ENCODE results near the gene CCNT2. TPM values are rescaled to one million over a fixed set of nuclear protein-coding genes. Genes with fewer than 3 reads are reported as not detected.
"Not testable (repeated sequence)": the region's sequence is repeated elsewhere in the genome, so short reads cannot be mapped to it uniquely, and the experiment has no call there.

The CCNT2 gene
- total RNA-seq, result 10 to 100 TPM; 48.3 to 50.3 TPM

DNA sequence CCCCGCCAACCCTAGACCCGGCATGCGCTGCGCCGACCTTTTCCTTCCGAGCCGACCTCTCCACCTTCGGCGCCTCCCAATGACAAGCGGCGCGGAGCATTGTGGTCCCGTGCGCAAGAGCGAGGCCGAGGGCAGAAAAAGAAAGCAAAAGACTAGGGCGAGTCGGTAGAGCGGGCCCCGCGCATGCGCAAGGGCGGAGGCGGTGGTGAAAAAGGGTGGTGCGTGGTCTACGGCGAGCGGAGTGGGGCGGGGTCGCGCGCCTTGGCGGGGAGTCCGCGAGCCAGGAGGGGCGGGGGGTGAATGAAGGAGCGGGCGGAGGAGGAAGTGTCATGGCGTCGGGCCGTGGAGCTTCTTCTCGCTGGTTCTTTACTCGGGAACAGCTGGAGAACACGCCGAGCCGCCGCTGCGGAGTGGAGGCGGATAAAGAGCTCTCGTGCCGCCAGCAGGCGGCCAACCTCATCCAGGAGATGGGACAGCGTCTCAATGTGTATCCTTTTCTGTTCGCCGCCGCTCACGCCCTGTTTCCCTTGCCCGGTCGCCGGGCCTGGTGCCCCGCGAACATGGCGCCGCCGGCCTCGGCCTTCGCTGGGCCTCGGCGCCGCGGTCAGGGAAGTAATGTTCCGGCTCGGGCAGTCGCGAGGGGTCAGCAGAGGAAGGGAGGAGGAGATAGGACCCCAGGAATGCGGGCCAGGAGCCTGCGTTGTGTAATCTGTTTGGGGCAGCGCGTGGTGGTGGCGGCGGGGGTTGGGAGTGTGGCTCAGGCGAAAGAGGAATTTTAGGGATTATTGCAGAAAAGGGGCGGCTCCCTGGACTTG, at the start of gene CCNT2:
TSS of gene CCNT2 (plus strand) at position 297 of the 815 bp plus-strand sequence. CDS start at position 330, 33 bp downstream.
- DNase-seq (peak; percentile 100), ATAC-seq (ENCODE audit: low read depth) (peak; percentile 88)
- Mint-ChIP-seq H3K4me1 (peaks cover 15% of the 10 kb centered on the region), H3K4me3 (peak within 1 kb of the TSS; percentile 97), H3K27me3 (no peaks in the 10 kb centered on the region), H3K27ac (peak within 1 kb of the TSS; percentile 96), H3K36me3 (peaks cover 12% of the 10 kb centered on the region), H3K9me3 (peaks cover 3% of the 10 kb centered on the region)
- POLR2A ChIA-PET, result interaction anchor here (0.8 to 2.0 kb wide), 7 partner anchors 8 to 823 kb away, joined by 3 to 10 read pairs (median 3); partner anchors contain the start of genes R3HDM1, UBXN4 and ZRANB3

DNA sequence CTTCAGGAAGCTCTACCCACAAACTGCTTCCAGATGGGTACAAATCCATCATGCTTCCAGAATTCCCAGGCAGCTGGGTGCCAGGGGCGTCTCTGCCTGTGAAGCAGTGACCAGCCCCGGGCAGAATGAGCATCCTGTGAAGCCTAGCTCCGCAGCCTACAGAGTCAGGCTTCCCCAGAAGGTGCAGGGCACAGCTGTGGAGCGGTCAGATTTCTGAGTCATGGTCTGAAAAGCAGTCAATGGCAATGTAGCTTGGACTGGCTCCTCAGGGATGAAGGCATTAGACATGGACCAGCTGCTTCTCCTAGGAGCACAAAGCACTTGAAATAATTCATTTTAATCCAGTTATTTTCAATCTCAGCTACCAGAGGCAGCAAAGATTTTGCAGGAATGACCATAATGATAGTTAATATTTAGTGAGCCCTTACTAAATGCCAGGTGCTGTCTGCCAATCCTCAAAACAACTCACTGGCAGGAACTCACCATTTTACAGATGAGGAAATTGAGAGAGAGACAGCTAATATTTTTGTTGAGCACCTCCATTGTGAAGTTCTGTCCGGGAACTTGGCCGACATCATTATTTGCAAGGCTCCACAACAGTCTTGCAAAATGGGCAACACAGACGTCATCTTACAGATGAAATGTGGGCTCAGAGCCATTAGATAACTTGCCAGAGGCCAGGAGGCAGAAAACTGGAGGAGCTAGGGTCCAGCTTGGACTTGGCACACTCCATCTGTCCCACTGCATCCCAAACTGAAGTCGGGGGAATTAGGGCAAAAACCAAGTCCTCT, 48.5 kb upstream of the CCNT2 start:
- H3K4me3 Mint-ChIP-seq, result no peak overlapping the region
- no peak for DNase-seq
- no peaks in the 10 kb centered on the region for H3K9me3 Mint-ChIP-seq
- H3K27me3 Mint-ChIP-seq, result peaks cover 3% of the 10 kb centered on the region
- no peaks in the 10 kb centered on the region for H3K4me1 Mint-ChIP-seq
- no peaks in the 10 kb centered on the region for H3K36me3 Mint-ChIP-seq
- POLR2A ChIA-PET, result no interaction called here
- no peak for ATAC-seq (ENCODE audit: low read depth)
- no peak overlapping the region for H3K27ac Mint-ChIP-seq

DNA sequence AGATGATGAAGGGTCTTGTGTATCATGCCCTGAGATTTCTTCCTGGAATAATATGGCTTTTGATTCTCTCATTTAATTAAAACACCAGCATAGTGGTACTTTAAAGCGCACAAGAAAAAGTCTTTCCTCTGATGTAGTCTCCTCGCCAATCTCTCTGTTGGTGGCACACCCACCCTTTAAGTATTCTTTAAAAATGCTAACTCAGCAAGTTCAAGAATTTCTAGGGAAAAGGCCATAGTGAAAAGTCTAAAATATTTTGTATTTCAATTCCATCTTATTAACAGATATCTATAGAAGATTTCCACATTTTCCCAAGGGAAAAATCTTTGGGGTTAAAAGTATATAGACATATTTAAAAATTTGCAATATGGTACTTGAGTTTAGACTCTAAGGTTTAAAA, 45.5 kb upstream of the CCNT2 start:
- H3K4me1 Mint-ChIP-seq, result no peaks in the 10 kb centered on the region
- no peaks in the 10 kb centered on the region for H3K36me3 Mint-ChIP-seq
- H3K4me3 Mint-ChIP-seq, result no peak overlapping the region
- H3K27ac Mint-ChIP-seq, result no peak overlapping the region
- ATAC-seq (ENCODE audit: low read depth) (no peak), DNase-seq (no peak)
- peaks cover 3% of the 10 kb centered on the region for H3K27me3 Mint-ChIP-seq
- no peaks in the 10 kb centered on the region for H3K9me3 Mint-ChIP-seq
- POLR2A ChIA-PET, result no interaction called here

DNA sequence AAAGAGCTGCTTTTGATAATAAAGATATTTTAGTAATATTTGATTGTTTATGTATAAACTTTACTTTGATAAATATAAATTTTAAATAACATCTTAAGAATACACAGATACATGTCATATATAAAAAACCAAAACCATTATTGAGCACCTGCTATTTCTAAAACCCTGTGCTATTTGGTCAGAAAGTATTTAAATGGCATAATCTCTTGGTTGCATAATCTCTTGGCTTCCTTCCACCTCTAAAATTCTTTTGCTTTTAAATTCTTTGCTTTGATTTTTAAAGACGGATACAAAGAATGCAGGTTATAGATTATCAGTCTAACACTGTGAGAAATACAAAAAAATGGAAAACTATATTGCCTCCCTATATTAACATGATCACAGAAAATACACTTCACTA, 43.3 kb upstream of the CCNT2 start:
- Mint-ChIP-seq H3K27ac (no peak overlapping the region), H3K36me3 (no peaks in the 10 kb centered on the region), H3K9me3 (peaks cover 1% of the 10 kb centered on the region), H3K27me3 (peaks cover 3% of the 10 kb centered on the region), H3K4me3 (no peak overlapping the region), H3K4me1 (no peaks in the 10 kb centered on the region)
- POLR2A ChIA-PET, result no interaction called here
- ATAC-seq (ENCODE audit: low read depth) (no peak), DNase-seq (no peak)

DNA sequence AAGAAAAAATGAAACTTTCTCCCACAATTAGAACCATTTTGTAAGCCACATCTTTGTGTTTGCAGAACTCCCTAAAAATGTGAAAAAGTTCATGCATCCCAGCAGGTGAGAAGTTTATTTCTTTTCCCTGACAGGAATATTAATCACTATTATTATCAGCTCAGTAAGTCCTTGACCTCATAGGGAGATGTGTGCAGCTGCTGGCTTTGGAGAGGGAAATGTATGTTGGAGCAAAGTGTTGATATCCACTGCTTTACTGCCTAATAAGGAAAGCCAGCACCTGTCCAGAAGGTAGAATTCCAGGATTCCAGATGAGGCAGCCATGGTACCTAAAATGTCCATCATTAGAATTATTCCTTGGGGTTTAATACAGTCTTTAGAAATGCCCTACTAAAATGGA, 35.8 kb upstream of the CCNT2 start:
- Mint-ChIP-seq H3K27ac (no peak overlapping the region), H3K4me1 (no peaks in the 10 kb centered on the region), H3K4me3 (no peak overlapping the region), H3K9me3 (peaks cover 1% of the 10 kb centered on the region), H3K36me3 (no peaks in the 10 kb centered on the region), H3K27me3 (peaks cover 2% of the 10 kb centered on the region)
- ATAC-seq (ENCODE audit: low read depth), result no peak
- POLR2A ChIA-PET, result no interaction called here
- DNase-seq, result no peak

DNA sequence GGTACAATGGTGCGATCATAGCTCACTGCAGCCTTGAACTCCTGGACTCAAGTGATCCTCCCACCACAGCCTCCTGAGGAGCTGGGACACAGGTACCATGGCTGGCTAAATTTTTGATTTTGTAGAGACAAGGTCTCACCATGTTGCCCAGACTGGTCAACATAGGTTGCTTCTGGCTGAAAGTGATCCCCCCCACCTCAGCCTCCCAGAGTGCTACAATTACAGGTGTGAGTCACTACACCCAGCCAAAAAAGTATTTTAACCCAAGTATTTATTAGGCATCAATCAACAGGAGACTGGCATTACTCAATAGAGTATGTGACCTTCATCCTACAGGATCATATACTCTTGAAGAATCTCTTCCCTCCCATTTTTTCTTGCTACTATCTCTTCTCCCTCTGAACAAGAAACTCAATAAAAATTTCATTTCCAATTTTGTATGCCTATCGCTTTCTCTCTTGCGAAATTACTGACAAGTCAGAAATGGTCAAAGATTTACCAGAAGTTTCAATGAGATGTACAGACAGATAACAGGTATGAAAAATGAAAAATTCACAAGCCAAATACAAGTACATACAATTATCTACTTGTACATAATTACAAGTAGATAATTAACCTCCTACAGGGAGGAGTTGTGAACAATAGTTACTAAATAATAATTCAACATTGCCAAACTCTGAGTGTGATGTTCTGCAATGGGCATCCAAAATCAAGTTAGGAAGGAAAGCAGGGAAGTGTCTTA, 34.9 kb upstream of the CCNT2 start:
- no peak overlapping the region for H3K27ac Mint-ChIP-seq
- H3K27me3 Mint-ChIP-seq, result peaks cover 2% of the 10 kb centered on the region
- no peak overlapping the region for H3K4me3 Mint-ChIP-seq
- no peaks in the 10 kb centered on the region for H3K36me3 Mint-ChIP-seq
- no peaks in the 10 kb centered on the region for H3K4me1 Mint-ChIP-seq
- H3K9me3 Mint-ChIP-seq, result peaks cover 1% of the 10 kb centered on the region
- ATAC-seq (ENCODE audit: low read depth) (no peak), DNase-seq (no peak)
- POLR2A ChIA-PET, result no interaction called here

DNA sequence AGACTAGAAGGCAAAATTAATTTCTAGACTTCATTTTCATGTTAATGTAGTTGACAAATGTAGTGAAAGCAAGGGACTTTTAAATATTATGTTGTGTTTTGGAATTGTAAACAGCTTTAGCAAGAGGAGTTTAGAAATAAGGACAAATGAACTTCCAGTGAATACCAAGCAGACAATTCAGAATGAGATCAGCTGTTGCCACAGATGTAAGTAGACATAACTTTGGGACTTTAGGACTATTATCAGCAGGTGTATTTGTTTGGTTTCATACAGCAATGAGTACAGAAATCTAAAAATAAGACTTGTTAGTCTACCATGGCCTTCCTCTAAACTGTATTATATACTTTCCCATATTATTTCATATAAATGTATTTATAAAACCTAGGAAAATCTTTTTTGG, 34.2 kb upstream of the CCNT2 start:
- H3K27me3 Mint-ChIP-seq, result peaks cover 2% of the 10 kb centered on the region
- no peaks in the 10 kb centered on the region for H3K4me1 Mint-ChIP-seq
- POLR2A ChIA-PET, result interaction anchor here (0.6 kb wide), 1 partner anchor 37 kb away, joined by 3 read pairs; no protein-coding TSS in a partner anchor
- no peak overlapping the region for H3K4me3 Mint-ChIP-seq
- H3K27ac Mint-ChIP-seq, result no peak overlapping the region
- no peaks in the 10 kb centered on the region for H3K9me3 Mint-ChIP-seq
- no peak for ATAC-seq (ENCODE audit: low read depth)
- no peaks in the 10 kb centered on the region for H3K36me3 Mint-ChIP-seq
- no peak for DNase-seq

DNA sequence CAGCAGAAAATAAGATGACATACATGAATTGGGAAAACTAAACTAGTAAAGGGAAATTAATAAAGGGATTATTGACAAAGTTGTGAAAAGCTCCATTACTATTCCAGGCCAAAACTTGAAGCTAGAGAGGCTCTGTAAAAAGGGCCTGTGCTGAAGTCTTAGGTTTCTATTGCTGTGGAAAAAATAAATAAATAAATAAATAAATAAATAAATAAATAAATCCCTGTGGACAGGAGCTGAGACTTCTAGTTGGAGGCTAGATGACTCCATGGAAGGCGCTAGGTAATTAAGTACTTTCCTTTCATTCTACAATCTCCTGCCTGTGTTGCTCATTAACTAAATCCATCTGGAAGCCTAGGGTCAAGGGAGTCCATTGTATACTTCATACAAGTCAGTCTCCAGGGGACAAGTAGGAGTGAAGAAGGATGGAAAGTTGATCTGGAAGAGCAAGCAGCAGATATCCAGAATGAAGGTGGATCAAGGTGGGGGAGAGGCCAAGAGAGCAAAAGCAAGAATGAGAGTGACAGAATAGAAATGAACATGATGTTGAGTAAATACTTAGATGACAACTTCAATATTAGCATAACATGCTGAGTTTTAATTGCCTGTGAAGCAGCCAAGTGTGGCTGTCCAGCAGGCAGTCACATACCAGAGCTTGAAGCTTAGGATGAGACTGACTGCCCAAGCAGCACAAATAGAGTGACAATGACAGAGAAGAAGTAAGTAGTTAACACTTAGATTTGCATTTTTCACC, 26.2 kb upstream of the CCNT2 start:
- H3K36me3 Mint-ChIP-seq, result no peaks in the 10 kb centered on the region
- ATAC-seq (ENCODE audit: low read depth) (no peak), DNase-seq (no peak)
- H3K4me3 Mint-ChIP-seq, result no peak overlapping the region
- POLR2A ChIA-PET, result no interaction called here
- no peaks in the 10 kb centered on the region for H3K4me1 Mint-ChIP-seq
- H3K27me3 Mint-ChIP-seq, result peaks cover 19% of the 10 kb centered on the region
- no peaks in the 10 kb centered on the region for H3K9me3 Mint-ChIP-seq
- H3K27ac Mint-ChIP-seq, result no peak overlapping the region

DNA sequence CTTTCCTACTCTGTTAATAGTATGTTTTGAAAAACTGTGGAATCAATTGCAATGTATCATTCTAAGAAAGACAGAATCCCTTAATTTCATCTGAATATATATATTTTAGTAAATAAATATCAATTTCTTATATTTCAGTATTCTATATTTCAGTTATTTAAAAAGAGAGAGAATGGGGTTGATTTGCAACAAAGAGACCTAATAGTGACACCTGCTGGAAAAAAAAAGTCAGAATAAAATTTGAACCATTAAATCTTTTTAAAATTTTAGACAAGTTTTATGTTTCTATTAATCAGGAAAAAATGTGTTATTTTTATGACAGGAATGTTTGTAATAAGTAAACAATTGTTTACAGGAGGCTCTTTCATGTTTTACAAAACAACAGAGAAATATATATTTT, 20.7 kb upstream of the CCNT2 start:
- Mint-ChIP-seq H3K27ac (no peak overlapping the region), H3K36me3 (no peaks in the 10 kb centered on the region), H3K4me3 (no peak overlapping the region), H3K4me1 (no peaks in the 10 kb centered on the region), H3K9me3 (no peaks in the 10 kb centered on the region), H3K27me3 (peaks cover 15% of the 10 kb centered on the region)
- POLR2A ChIA-PET, result no interaction called here
- no peak for ATAC-seq (ENCODE audit: low read depth)
- DNase-seq, result no peak

DNA sequence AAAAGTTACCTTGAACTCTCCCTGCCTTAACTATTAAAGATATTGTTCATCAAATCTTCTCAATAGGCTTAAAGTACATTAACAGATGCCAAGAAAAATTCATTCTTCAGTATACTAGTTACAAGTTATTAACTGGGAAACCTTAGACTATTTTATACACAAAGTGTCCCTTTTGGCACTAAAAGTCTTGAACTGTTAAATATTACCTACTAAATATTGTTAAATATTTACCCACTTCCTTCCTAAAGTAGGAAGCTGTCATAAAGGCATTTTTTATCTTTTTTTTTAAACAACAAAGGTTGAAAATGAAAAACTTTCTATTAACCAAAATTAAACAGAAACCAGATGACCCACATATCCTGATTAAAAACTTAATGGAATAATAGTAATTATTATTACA, 19.4 kb upstream of the CCNT2 start:
- DNase-seq, result no peak
- H3K27ac Mint-ChIP-seq, result no peak overlapping the region
- H3K4me1 Mint-ChIP-seq, result no peaks in the 10 kb centered on the region
- POLR2A ChIA-PET, result no interaction called here
- peaks cover 8% of the 10 kb centered on the region for H3K27me3 Mint-ChIP-seq
- ATAC-seq (ENCODE audit: low read depth), result no peak
- H3K9me3 Mint-ChIP-seq, result no peaks in the 10 kb centered on the region
- no peaks in the 10 kb centered on the region for H3K36me3 Mint-ChIP-seq
- H3K4me3 Mint-ChIP-seq, result no peak overlapping the region

DNA sequence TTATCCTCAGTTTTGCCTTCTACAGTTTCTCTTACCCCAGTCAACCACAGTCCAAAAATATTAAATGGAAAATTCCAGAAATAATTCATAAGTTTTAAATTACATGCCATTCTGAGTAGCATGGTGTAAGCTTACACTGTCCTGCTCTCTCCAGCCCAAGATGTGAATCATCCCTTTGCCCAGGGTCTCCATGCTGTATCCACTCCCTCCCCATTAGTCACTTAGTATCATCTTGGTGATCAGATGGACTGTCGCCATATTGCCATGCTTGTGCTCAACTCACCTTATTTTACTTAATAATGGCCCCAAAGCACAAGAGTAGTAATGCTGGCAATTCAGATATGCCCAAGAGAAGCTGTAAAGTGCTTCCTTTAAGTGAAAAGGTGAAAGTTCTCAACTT, 18.5 kb upstream of the CCNT2 start:
- no peaks in the 10 kb centered on the region for H3K4me1 Mint-ChIP-seq
- H3K36me3 Mint-ChIP-seq, result no peaks in the 10 kb centered on the region
- POLR2A ChIA-PET, result no interaction called here
- peaks cover 5% of the 10 kb centered on the region for H3K27me3 Mint-ChIP-seq
- DNase-seq, result no peak
- no peak overlapping the region for H3K27ac Mint-ChIP-seq
- H3K9me3 Mint-ChIP-seq, result no peaks in the 10 kb centered on the region
- no peak for ATAC-seq (ENCODE audit: low read depth)
- no peak overlapping the region for H3K4me3 Mint-ChIP-seq

DNA sequence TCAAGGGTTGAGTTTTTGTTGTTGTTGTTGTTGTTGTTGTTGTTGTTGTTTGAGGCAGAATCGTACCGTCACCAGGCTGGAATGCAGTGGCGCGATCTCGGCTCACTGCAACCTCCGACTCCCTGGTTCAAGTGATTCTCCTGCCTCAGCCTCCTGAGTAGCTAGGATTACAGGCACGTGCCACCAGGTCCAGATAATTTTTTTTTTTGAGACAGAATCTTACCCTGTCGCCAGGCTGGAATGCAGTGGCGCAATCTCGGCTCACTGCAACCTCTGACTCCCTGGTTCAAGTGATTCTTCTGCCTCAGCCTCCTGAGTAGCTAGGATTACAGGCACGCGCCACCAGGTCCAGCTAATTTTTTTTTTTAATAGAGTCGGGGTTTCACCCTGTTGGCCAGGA, 14.9 kb upstream of the CCNT2 start:
- H3K27ac Mint-ChIP-seq, result not testable (repeated sequence)

DNA sequence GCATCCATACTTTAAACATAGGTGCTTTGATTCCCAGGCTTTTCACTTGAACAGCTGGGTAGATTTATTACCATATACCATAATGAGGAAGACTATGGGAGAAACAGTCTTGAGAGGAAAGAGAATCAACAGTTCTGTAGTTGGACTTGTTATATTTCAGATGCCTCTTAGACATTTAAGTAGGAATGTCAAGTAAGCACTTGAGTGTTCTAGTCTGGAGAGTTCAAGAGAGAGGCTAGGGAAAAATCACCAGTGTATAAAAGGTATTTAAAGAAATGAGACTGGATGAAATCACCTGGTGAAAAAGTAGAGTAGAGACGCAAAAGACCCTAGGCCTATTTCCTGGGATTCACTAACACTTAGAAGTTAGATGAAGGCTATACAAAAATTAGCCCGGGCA, 13.5 kb upstream of the CCNT2 start:
- H3K27me3 Mint-ChIP-seq, result peaks cover 4% of the 10 kb centered on the region
- H3K36me3 Mint-ChIP-seq, result peaks cover 1% of the 10 kb centered on the region
- ATAC-seq (ENCODE audit: low read depth) (no peak), DNase-seq (no peak)
- H3K4me1 Mint-ChIP-seq, result no peaks in the 10 kb centered on the region
- H3K4me3 Mint-ChIP-seq, result no peak overlapping the region
- no peaks in the 10 kb centered on the region for H3K9me3 Mint-ChIP-seq
- no peak overlapping the region for H3K27ac Mint-ChIP-seq
- POLR2A ChIA-PET, result interaction anchor here (0.6 kb wide), 1 partner anchor 16 kb away, joined by 3 read pairs; no protein-coding TSS in a partner anchor

More for the DNA sequence above, 14.9 kb upstream of the CCNT2 start:
- H3K27me3 Mint-ChIP-seq; POLR2A ChIA-PET; H3K4me1 Mint-ChIP-seq; DNase-seq; H3K36me3 Mint-ChIP-seq; H3K9me3 Mint-ChIP-seq; H3K4me3 Mint-ChIP-seq; ATAC-seq (ENCODE audit: low read depth): not testable (repeated sequence)

Measured in activated naive CD8-positive, alpha-beta T cell treated with anti-CD3 and anti-CD28 coated beads, Interleukin-2, amount 10 ng/mL, durations not matched to agents 7 days and 5 days (primary cell).